Measurements from ENCODE around the gene TAS1R1.

DNA sequence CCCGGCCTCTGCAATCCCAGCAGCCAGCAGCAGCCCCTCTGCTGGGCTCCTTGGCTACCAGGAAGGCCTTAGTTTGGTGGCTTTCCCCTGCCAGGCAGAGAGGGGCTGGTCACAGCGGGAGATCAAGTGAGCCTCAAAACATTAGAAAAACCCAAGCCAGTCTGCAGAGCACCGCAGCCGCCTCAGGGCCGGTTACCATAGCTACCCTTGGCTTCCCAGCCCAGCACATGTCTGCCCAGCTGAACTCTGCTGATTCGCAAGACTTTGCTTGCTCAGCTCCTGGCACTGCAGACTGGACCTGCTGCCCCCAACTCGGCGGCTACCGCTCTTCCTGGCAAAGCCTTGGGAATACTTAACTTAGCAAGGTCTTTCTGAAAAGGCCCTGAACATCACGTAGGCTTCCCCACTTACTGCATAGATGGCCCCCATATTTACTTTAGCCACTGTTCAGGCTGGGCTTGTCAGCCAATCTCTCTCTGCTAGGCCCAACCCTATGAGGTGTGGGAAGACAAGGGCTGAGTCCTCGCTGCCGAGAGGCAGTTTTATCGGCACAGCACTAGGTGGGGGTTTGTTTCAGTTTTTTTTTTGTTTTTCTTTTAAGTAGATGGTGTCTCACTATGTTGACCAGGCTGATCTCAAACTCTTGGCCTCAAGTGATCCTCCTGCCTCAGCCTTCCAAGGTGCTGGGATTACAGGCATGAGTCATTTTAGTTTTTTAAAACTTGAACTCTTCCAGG, 35.0 kb upstream of the TAS1R1 start:
- TF ChIP-seq EZH2phosphoT487 (IDR thresholded peaks at IDR 0.05; ENCODE audit: unreplicated experiment), result no peak
- TF ChIP-seq CREB1 (CRISPR knock-in tag; IDR thresholded peaks at IDR 0.05; ENCODE audit: low read depth), result no peak
- TF ChIP-seq, protein P1, sequence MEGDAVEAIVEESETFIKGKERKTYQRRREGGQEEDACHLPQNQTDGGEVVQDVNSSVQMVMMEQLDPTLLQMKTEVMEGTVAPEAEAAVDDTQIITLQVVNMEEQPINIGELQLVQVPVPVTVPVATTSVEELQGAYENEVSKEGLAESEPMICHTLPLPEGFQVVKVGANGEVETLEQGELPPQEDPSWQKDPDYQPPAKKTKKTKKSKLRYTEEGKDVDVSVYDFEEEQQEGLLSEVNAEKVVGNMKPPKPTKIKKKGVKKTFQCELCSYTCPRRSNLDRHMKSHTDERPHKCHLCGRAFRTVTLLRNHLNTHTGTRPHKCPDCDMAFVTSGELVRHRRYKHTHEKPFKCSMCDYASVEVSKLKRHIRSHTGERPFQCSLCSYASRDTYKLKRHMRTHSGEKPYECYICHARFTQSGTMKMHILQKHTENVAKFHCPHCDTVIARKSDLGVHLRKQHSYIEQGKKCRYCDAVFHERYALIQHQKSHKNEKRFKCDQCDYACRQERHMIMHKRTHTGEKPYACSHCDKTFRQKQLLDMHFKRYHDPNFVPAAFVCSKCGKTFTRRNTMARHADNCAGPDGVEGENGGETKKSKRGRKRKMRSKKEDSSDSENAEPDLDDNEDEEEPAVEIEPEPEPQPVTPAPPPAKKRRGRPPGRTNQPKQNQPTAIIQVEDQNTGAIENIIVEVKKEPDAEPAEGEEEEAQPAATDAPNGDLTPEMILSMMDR (conservative IDR thresholded peaks at IDR 0.05; ENCODE audit: low read depth in 2 of 2), result no peak
- no peak for TF ChIP-seq POLR2AphosphoS5 (IDR thresholded peaks at IDR 0.05; ENCODE audit: low read depth)
